Liver (tissue), 9 donors: ENCODE measurements around the gene SHH. TPM values are rescaled to one million over a fixed set of nuclear protein-coding genes. Genes with fewer than 3 reads are reported as not detected.

Experiments
- DNase-seq: peaks from one replicate; pipeline ENCODE4 v3.0.0-alpha.2; 2017; ENCODE audit warnings: low spot score
- H3K27ac ChIP-seq, 2 donors: one replicate each; pipeline ENCODE4 v1.7.0; 2013; ENCODE audit warnings: inconsistent platforms in 2 of 2, low read length in 2 of 2, control low read depth in 1 of 2, low read depth in 1 of 2, mild to moderate bottlenecking in 1 of 2
- H3K27me3 ChIP-seq, 4 donors: one replicate each; pipeline versions ENCODE4 v1.6.1 to v1.7.0; 2013; ENCODE audit warnings: low read length in 3 of 4, inconsistent platforms in 1 of 4, mild to moderate bottlenecking in 1 of 4, moderate library complexity in 1 of 4; ENCODE audit not compliant: control insufficient read depth in 4 of 4, insufficient read depth in 4 of 4
- H3K36me3 ChIP-seq, 4 donors: one replicate each; pipeline versions ENCODE4 v1.6.1 to v1.7.0; 2013; ENCODE audit warnings: low read length in 3 of 4, mild to moderate bottlenecking in 3 of 4, low read depth in 1 of 4, moderate library complexity in 1 of 4; ENCODE audit not compliant: control insufficient read depth in 4 of 4, insufficient read depth in 3 of 4
- H3K4me1 ChIP-seq, 4 donors: one replicate each; pipeline versions ENCODE4 v1.6.1 to v1.7.0; 2013; ENCODE audit warnings: low read length in 3 of 4, mild to moderate bottlenecking in 3 of 4, moderate library complexity in 1 of 4; ENCODE audit not compliant: control insufficient read depth in 4 of 4, insufficient read depth in 4 of 4
- H3K4me3 ChIP-seq, 3 donors: one replicate each; pipeline versions ENCODE4 v1.6.1 to v1.7.0; 2013; ENCODE audit warnings: low read length in 3 of 3, control low read depth in 1 of 3, low read depth in 1 of 3, mild to moderate bottlenecking in 1 of 3
- H3K9ac ChIP-seq, 2 donors: one replicate each; pipeline ENCODE4 v1.7.0; 2013; ENCODE audit warnings: low read length in 2 of 2, mild to moderate bottlenecking in 2 of 2, moderate library complexity in 2 of 2, control low read depth in 1 of 2, low read depth in 1 of 2
- H3K9me3 ChIP-seq, 4 donors: one replicate each; pipeline versions ENCODE4 v1.6.1 to v1.7.0; 2013; ENCODE audit warnings: low read length in 3 of 4; ENCODE audit not compliant: control insufficient read depth in 4 of 4
- FOXA1 ChIP-seq: IDR thresholded peaks from 2 replicates; pipeline ENCODE4 v1.6.1; 2016; ENCODE audit warnings: antibody characterized with exemption
- FOXA2 ChIP-seq: IDR thresholded peaks from 2 replicates; pipeline ENCODE4 v1.6.1; 2016; ENCODE audit warnings: antibody characterized with exemption
- GABPA ChIP-seq, 2 donors: IDR thresholded peaks in 1 of 2; conservative IDR thresholded peaks in 1 of 2; 2 replicates each; pipeline ENCODE4 v1.6.1; 2016; ENCODE audit warnings: antibody characterized with exemption in 2 of 2, mild to moderate bottlenecking in 1 of 2, moderate library complexity in 1 of 2
- HNF4A ChIP-seq, 2 donors: conservative IDR thresholded peaks; 2 replicates each; pipeline ENCODE4 v1.6.1; 2016; ENCODE audit warnings: antibody characterized with exemption in 2 of 2, mild to moderate bottlenecking in 2 of 2
- JUND ChIP-seq, 2 donors: IDR thresholded peaks; 2 replicates each; pipeline ENCODE4 v1.6.1; 2016; ENCODE audit warnings: antibody characterized with exemption in 2 of 2
- NR2F2 ChIP-seq: IDR thresholded peaks from 2 replicates; pipeline ENCODE4 v1.6.1; 2016; ENCODE audit warnings: antibody characterized with exemption
- RAD21 ChIP-seq, 2 donors: IDR thresholded peaks; 2 replicates each; pipeline ENCODE4 v1.6.1; 2016; ENCODE audit warnings: antibody characterized with exemption in 2 of 2, mild to moderate bottlenecking in 2 of 2
- SP1 ChIP-seq: IDR thresholded peaks from 2 replicates; pipeline ENCODE4 v1.6.1; 2018; ENCODE audit warnings: antibody characterized with exemption, mild to moderate bottlenecking
- TAF1 ChIP-seq: conservative IDR thresholded peaks from 2 replicates; pipeline ENCODE4 v1.6.1; 2016; ENCODE audit warnings: antibody characterized with exemption, mild to moderate bottlenecking
- YY1 ChIP-seq: IDR thresholded peaks from 2 replicates; pipeline ENCODE4 v1.6.1; 2016; ENCODE audit warnings: antibody characterized with exemption, mild to moderate bottlenecking
- WGBS: extraction: QIAGEN DNeasy Blood & Tissue Kit; methylation state at CpG from one replicate; pipeline ENCODE4 v1.1.7; 2013; 5-methylcytosine and 5-hydroxymethylcytosine counted together
- polyA plus RNA-seq, 2 donors: library from polyadenylated mRNA; stranded (reverse) in 1 of 2; unstranded in 1 of 2; fragments of 200-250 nt in 1 of 2; fragments of >200 nt in 1 of 2; fragmentation: Nextera tagmentation in 1 of 2; extraction: Ambion mirVana in 1 of 2; gene quantifications; one replicate each; pipeline versions ENCODE4 v1.2.1 to v1.2.3, GENCODE V29; 2013 to 2015
- total RNA-seq, 2 donors: library from RNA; depleted of rRNA; stranded (reverse); fragments of >200 nt; gene quantifications; one replicate each; pipeline ENCODE4 v1.2.3, GENCODE V29; 2014
- TF ChIP-seq, protein P1 (sequence below): IDR thresholded peaks from 2 replicates; pipeline ENCODE4 v1.6.1; 2016; ENCODE audit warnings: antibody characterized with exemption, mild to moderate bottlenecking
- TF ChIP-seq, protein P2 (sequence below): IDR thresholded peaks from 2 replicates; pipeline ENCODE4 v1.6.1; 2016; ENCODE audit warnings: antibody characterized with exemption
- TF ChIP-seq, protein P3 (sequence below): IDR thresholded peaks from 2 replicates; pipeline ENCODE4 v1.6.1; 2016; ENCODE audit warnings: antibody characterized with exemption
- TF ChIP-seq, protein P4 (sequence below): fragments of 150-350 bp; IDR thresholded peaks from 2 replicates; pipeline ENCODE4 v1.5.1; 2017; ENCODE audit warnings: improper control_type of control experiment, low read depth, low read length; ENCODE audit not compliant: missing input control
- TF ChIP-seq, protein P5 (sequence below): IDR thresholded peaks from 2 replicates; pipeline ENCODE4 v1.6.1; 2016; ENCODE audit warnings: antibody characterized with exemption
- donor health status: healthy.
- donor health status: healthy.
- donor health status: healthy.
- donor health status: healthy.
- donor health status: healthy.

The SHH gene
- total and polyA plus RNA-seq, 4 donors = 3.9 to 10.0 (median 5.2) TPM

DNA sequence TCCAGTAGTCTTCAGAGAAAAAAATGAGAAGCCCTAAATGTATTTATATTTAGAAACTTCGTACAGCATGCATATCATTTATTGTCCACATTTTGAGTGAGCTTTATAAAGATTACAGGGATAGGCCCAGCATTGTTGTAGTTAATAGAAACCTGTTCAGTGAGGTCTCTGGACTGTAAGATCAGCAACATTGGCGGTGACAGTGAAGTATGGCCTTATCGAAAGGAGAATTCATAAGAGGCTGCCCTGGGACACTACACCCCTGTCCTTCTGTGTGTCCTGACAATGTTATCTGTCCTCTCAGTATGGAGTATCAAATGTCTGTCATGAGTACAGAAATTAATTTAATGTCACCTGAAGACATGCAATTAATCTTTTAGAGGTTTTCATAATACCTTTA, 57.2 kb downstream of the SHH start:
- Histone ChIP-seq H3K4me1 (peaks cover 0 to 19% (median 11%) of the 10 kb centered on the region in 4 donors), H3K4me3 (no peak overlapping the region), H3K27ac (no peak overlapping the region), H3K9ac (no peak overlapping the region), H3K9me3 (no peaks in the 10 kb centered on the region), H3K27me3 (no peaks in the 10 kb centered on the region), H3K36me3 (peaks cover 0 to 8% (median 2%) of the 10 kb centered on the region in 4 donors)
- 82% methylated on average over 3 of the region's 3 CpGs for WGBS
- DNase-seq = no peak
- TF ChIP-seq JUND (IDR thresholded peaks at IDR 0.05) (no peak), RAD21 (IDR thresholded peaks at IDR 0.05) (no peak), GABPA (IDR thresholded peaks at IDR 0.05 in 1 of 2, conservative IDR thresholded peaks at IDR 0.05 in 1 of 2) (no peak), HNF4A (conservative IDR thresholded peaks at IDR 0.05) (no peak)
- TF ChIP-seq, protein P1, sequence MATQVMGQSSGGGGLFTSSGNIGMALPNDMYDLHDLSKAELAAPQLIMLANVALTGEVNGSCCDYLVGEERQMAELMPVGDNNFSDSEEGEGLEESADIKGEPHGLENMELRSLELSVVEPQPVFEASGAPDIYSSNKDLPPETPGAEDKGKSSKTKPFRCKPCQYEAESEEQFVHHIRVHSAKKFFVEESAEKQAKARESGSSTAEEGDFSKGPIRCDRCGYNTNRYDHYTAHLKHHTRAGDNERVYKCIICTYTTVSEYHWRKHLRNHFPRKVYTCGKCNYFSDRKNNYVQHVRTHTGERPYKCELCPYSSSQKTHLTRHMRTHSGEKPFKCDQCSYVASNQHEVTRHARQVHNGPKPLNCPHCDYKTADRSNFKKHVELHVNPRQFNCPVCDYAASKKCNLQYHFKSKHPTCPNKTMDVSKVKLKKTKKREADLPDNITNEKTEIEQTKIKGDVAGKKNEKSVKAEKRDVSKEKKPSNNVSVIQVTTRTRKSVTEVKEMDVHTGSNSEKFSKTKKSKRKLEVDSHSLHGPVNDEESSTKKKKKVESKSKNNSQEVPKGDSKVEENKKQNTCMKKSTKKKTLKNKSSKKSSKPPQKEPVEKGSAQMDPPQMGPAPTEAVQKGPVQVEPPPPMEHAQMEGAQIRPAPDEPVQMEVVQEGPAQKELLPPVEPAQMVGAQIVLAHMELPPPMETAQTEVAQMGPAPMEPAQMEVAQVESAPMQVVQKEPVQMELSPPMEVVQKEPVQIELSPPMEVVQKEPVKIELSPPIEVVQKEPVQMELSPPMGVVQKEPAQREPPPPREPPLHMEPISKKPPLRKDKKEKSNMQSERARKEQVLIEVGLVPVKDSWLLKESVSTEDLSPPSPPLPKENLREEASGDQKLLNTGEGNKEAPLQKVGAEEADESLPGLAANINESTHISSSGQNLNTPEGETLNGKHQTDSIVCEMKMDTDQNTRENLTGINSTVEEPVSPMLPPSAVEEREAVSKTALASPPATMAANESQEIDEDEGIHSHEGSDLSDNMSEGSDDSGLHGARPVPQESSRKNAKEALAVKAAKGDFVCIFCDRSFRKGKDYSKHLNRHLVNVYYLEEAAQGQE = no peak
- TF ChIP-seq, protein P2, sequence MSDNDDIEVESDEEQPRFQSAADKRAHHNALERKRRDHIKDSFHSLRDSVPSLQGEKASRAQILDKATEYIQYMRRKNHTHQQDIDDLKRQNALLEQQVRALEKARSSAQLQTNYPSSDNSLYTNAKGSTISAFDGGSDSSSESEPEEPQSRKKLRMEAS = no peak
- TF ChIP-seq, protein P3, sequence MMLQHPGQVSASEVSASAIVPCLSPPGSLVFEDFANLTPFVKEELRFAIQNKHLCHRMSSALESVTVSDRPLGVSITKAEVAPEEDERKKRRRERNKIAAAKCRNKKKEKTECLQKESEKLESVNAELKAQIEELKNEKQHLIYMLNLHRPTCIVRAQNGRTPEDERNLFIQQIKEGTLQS = no peak

DNA sequence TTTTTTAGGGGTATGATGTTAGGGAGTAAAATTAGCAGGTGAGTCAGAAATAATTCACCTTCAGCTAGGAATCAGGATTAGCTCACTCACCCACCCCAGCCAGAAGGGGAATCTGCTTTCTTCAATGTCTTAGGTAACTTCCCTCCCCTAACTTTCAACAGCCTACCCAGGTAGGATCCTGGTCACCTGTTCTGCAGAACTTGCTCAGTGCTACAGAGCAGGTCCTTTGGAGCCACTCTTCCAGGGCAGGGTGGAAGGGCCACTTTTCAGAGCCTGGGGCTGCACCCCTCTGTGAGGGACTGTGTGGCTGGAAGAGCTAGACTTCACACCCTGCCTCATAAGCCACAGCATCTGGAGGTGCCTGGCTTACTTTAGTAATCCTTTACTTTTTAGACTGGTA, 58.1 kb downstream of the SHH start:
- Histone ChIP-seq H3K27ac (no peak overlapping the region), H3K4me1 (peaks cover 0 to 19% (median 9%) of the 10 kb centered on the region in 4 donors)

DNA sequence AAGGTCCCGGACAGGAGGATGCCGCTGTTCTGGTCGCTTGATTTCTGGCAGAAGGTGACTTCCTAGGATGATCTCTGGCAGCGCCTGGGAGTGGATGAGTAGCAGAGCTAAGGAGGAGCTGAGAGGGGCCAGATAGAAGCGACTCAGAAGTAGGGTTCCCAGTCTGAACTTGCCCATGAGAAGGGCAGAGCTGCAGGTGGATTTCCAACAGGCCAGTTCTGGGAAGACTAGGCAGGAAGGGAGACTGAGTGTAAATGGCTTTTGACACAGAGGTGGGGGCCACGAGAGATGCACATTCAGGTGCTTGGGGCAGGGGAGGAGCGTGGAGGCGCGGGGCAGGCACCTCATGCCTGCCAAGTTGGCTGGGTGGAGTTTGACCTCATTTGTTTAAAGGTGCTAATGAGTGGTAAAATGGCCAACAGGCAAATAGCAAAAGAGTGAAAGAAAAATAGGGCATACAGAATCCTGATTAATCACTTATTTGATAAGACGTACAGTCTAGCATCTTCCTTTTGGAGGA, 58.8 kb downstream of the SHH start:
- Histone ChIP-seq H3K9ac (no peak overlapping the region), H3K4me1 (peaks cover 1 to 19% (median 9%) of the 10 kb centered on the region in 4 donors), H3K9me3 (no peaks in the 10 kb centered on the region), H3K27ac (no peak overlapping the region), H3K36me3 (peaks cover 0 to 10% (median 3%) of the 10 kb centered on the region in 4 donors), H3K4me3 (no peak overlapping the region), H3K27me3 (no peaks in the 10 kb centered on the region)
- no peak for DNase-seq
- TF ChIP-seq YY1 (no peak), JUND (IDR thresholded peaks at IDR 0.05) (no peak), TAF1 (no peak), HNF4A (conservative IDR thresholded peaks at IDR 0.05) (no peak), FOXA1 (no peak), SP1 (no peak), RAD21 (IDR thresholded peaks at IDR 0.05) (no peak), GABPA (IDR thresholded peaks at IDR 0.05 in 1 of 2, conservative IDR thresholded peaks at IDR 0.05 in 1 of 2) (no peak)
- TF ChIP-seq, protein P4, sequence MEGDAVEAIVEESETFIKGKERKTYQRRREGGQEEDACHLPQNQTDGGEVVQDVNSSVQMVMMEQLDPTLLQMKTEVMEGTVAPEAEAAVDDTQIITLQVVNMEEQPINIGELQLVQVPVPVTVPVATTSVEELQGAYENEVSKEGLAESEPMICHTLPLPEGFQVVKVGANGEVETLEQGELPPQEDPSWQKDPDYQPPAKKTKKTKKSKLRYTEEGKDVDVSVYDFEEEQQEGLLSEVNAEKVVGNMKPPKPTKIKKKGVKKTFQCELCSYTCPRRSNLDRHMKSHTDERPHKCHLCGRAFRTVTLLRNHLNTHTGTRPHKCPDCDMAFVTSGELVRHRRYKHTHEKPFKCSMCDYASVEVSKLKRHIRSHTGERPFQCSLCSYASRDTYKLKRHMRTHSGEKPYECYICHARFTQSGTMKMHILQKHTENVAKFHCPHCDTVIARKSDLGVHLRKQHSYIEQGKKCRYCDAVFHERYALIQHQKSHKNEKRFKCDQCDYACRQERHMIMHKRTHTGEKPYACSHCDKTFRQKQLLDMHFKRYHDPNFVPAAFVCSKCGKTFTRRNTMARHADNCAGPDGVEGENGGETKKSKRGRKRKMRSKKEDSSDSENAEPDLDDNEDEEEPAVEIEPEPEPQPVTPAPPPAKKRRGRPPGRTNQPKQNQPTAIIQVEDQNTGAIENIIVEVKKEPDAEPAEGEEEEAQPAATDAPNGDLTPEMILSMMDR = no peak
- TF ChIP-seq, protein P5, sequence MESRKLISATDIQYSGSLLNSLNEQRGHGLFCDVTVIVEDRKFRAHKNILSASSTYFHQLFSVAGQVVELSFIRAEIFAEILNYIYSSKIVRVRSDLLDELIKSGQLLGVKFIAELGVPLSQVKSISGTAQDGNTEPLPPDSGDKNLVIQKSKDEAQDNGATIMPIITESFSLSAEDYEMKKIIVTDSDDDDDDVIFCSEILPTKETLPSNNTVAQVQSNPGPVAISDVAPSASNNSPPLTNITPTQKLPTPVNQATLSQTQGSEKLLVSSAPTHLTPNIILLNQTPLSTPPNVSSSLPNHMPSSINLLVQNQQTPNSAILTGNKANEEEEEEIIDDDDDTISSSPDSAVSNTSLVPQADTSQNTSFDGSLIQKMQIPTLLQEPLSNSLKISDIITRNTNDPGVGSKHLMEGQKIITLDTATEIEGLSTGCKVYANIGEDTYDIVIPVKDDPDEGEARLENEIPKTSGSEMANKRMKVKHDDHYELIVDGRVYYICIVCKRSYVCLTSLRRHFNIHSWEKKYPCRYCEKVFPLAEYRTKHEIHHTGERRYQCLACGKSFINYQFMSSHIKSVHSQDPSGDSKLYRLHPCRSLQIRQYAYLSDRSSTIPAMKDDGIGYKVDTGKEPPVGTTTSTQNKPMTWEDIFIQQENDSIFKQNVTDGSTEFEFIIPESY = no peak
- TF ChIP-seq, protein P1 = no peak
- 80% methylated on average over 10 of the region's 10 CpGs for whole genome bisulfite sequencing

More for the DNA sequence above, 58.1 kb downstream of the SHH start:
- no peak overlapping the region for H3K9ac ChIP-seq
- no peak overlapping the region for H3K4me3 ChIP-seq
- DNase-seq = no peak
- TF ChIP-seq FOXA2 (no peak), NR2F2 (no peak), FOXA1 (no peak), RAD21 (IDR thresholded peaks at IDR 0.05) (no peak), YY1 (no peak), JUND (IDR thresholded peaks at IDR 0.05) (no peak)
- peaks cover 0 to 8% (median 3%) of the 10 kb centered on the region in 4 donors for H3K36me3 ChIP-seq
- no peaks in the 10 kb centered on the region for H3K27me3 ChIP-seq
- no peaks in the 10 kb centered on the region for H3K9me3 ChIP-seq
